ENCODE results near the gene SYNDIG1. TPM values are rescaled to one million over a fixed set of nuclear protein-coding genes. Genes with fewer than 3 reads are reported as not detected.

SYNDIG1 gene
- total RNA-seq, 1 experiment from 2014 or later: 5.4 TPM

DNA sequence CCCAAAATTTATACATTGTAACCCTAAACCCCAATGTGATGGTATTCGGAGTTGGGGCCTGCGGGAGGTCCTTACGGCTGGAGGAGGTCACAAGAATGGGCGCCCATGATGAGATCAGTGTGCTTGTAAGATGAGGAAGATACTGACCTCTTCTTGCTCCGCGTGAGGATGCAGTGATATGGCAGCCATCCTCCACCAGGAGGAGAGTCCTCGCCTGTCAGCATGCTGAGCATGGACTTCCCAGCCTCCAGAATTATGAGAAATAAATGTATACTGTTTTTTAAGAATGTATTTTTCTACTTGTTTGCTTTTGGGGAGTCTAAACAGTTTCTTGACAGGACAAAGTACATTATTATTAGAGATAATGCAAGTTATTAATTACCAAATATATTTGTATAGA is 8.7 kb upstream of the SYNDIG1 start:
- H2AFZ ChIP-seq (ENCODE audit: low read length): no peak overlapping the region
- no peak overlapping the region for H3K27ac ChIP-seq (ENCODE audit: insufficient read length, low read depth, low read length)
- no CpG with 5 or more reads among the region's 7 CpGs for WGBS (ENCODE audit: extremely low coverage, insufficient read length, low lambda C conversion rate)
- no peak overlapping the region for H3K56ac ChIP-seq (ENCODE audit: insufficient read length, low read depth, low read length)
- H3K27me3 Mint-ChIP-seq (ENCODE audit: low read depth): peaks cover 29% of the 10 kb centered on the region
- H3K27me3 ChIP-seq (ENCODE audit: insufficient read depth, low read length): no peaks in the 10 kb centered on the region; the same call in 1 of the 2 replicates
- no peaks in the 10 kb centered on the region for H4K20me1 ChIP-seq (ENCODE audit: control insufficient read depth, insufficient read depth, insufficient read length)
- H3K18ac ChIP-seq (ENCODE audit: insufficient read length, low read depth, low read length): no peak overlapping the region
- peaks cover 62 to 63% of the 10 kb centered on the region in 2 experiments for H3K4me1 Mint-ChIP-seq
- no peak overlapping the region for H2BK5ac ChIP-seq (ENCODE audit: insufficient read length, low read length)
- no peak overlapping the region for H3K4ac ChIP-seq (ENCODE audit: low read depth, low read length)
- H3K9me3 ChIP-seq (ENCODE audit: control insufficient read depth, low read depth, low read length): no peaks in the 10 kb centered on the region
- no peak overlapping the region for H3K27ac Mint-ChIP-seq
- no peak overlapping the region for H3K23ac ChIP-seq (ENCODE audit: insufficient read length, low read depth, low read length)
- H2BK20ac ChIP-seq (ENCODE audit: low read depth, low read length, poor library complexity, severe bottlenecking): no peak overlapping the region
- no peak overlapping the region for H3K9ac ChIP-seq (ENCODE audit: extremely low read depth, insufficient read length, low read length)
- H4K91ac ChIP-seq (ENCODE audit: insufficient read length, low read depth, low read length): no peak overlapping the region
- TF ChIP-seq, protein P1, sequence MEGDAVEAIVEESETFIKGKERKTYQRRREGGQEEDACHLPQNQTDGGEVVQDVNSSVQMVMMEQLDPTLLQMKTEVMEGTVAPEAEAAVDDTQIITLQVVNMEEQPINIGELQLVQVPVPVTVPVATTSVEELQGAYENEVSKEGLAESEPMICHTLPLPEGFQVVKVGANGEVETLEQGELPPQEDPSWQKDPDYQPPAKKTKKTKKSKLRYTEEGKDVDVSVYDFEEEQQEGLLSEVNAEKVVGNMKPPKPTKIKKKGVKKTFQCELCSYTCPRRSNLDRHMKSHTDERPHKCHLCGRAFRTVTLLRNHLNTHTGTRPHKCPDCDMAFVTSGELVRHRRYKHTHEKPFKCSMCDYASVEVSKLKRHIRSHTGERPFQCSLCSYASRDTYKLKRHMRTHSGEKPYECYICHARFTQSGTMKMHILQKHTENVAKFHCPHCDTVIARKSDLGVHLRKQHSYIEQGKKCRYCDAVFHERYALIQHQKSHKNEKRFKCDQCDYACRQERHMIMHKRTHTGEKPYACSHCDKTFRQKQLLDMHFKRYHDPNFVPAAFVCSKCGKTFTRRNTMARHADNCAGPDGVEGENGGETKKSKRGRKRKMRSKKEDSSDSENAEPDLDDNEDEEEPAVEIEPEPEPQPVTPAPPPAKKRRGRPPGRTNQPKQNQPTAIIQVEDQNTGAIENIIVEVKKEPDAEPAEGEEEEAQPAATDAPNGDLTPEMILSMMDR (conservative IDR thresholded peaks at IDR 0.05): peak; percentile 47; the same call in 2 of the 3 replicates
- no peaks in the 10 kb centered on the region for H3K79me2 ChIP-seq (ENCODE audit: insufficient read depth, low read length)
- H3K4me1 ChIP-seq (ENCODE audit: insufficient read depth, low read length): peaks cover 16% of the 10 kb centered on the region; the same call in 1 of the 2 replicates
- H2BK15ac ChIP-seq (ENCODE audit: low read depth, low read length): no peak overlapping the region
- no peak overlapping the region for H2BK12ac ChIP-seq (ENCODE audit: insufficient read length, low read depth, low read length)
- no peak overlapping the region for H3K4me3 Mint-ChIP-seq
- no peak overlapping the region for H3K14ac ChIP-seq (ENCODE audit: insufficient read depth, low read length)
- H4K5ac ChIP-seq (ENCODE audit: insufficient read length, low read depth, low read length): no peak overlapping the region
- no peak overlapping the region for H3T11ph ChIP-seq (ENCODE audit: low read length)
- no peaks in the 10 kb centered on the region for H3K23me2 ChIP-seq (ENCODE audit: insufficient read length, low read depth, low read length, poor library complexity, severe bottlenecking)
- H3K36me3 Mint-ChIP-seq (ENCODE audit: insufficient read depth in 1 of 3, low read depth in 3 of 3): no peaks in the 10 kb centered on the region; a peak in 1 of 7 replicates
- no peaks in the 10 kb centered on the region for H3K79me1 ChIP-seq (ENCODE audit: insufficient read depth, low read depth, low read length, poor library complexity, severe bottlenecking)
- no peak overlapping the region for H4K8ac ChIP-seq (replicated peaks; ENCODE audit: insufficient read length, low read depth, low read length)
- DNase-seq: no peak
- H2BK120ac ChIP-seq (ENCODE audit: low read depth, low read length, poor library complexity, severe bottlenecking): no peak overlapping the region
- H2AK5ac ChIP-seq (ENCODE audit: insufficient read length, low read length): no peak overlapping the region
- H3K4me2 ChIP-seq (ENCODE audit: insufficient read depth, insufficient read length, low read length): no peak overlapping the region
- H3K9me3 Mint-ChIP-seq: no peaks in the 10 kb centered on the region; a peak in 1 of 5 replicates
